Measurements from ENCODE around the gene EPN3. TPM values are rescaled to one million over a fixed set of nuclear protein-coding genes. Genes with fewer than 3 reads are reported as not detected.
A peak's percentile ranks its signal among the peaks of the same experiment; 100 is the strongest.

Gene EPN3
- total and polyA plus RNA-seq, 2 experiments from 2014 or later, result 2.3 to 7.7 TPM

DNA sequence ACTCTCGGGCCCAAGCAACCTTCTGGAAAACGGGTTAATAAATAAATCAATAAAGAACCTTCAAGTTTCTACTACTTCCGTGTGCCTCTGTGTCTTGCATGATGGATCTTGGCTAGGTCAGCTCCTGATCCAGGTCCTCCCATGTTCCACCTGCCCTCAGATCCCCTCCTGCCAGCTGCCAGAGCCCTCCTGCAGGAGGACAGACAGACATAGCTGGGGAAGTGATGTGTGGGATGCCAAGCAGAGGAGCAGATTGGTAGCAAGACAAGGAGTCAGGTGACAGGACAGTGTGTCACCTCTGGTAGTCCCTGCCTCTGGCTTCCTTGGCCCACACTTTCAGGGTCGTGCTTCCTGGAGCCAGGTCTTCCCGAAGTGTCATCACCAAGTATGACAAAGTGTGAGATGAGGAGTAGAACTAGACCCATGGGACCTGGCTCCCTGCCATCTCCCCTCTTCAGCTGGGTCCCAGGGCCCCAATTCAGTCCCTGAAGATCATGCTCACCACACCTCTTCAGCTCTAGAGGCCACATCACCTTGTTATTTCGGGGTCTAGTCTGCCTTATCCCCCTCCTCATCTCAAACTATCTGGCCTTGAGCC, 1.0 kb upstream of the EPN3 start (continued):
- TF ChIP-seq CTCF (conservative IDR thresholded peaks at IDR 0.05; ENCODE audit: low read depth in 2 of 2) (no peak), ETS1 (IDR thresholded peaks at IDR 0.05) (no peak), EZH2 (IDR thresholded peaks at IDR 0.05; ENCODE audit: low read depth, unreplicated experiment) (no peak), ZNF331 (CRISPR knock-in tag; IDR thresholded peaks at IDR 0.05; ENCODE audit: low read depth) (no peak), POLR2AphosphoS5 (IDR thresholded peaks at IDR 0.05; ENCODE audit: low read depth) (no peak)

- Histone ChIP-seq H3K9me2 (ENCODE audit: insufficient read depth) (peaks cover 3% of the 10 kb centered on the region; the same call in 1 of the 2 replicates), H3K4me2 (peak overlapping the region; percentile 96), H3K27ac (ENCODE audit: low read depth) (no peak overlapping the region), H3K4me1 (ENCODE audit: insufficient read depth) (peaks cover 12% of the 10 kb centered on the region), H4K20me1 (replicated peaks; ENCODE audit: insufficient read depth) (no peaks in the 10 kb centered on the region), H3K4me3 (peak overlapping the region; percentile 86), H2AFZ (peak overlapping the region; percentile 98), H3F3A (replicated peaks; ENCODE audit: low read depth) (0 out of 2 replicates have a peak, but pooled peaks cover 4% of the 10 kb centered on the region), H3K36me3 (ENCODE audit: insufficient read depth) (no peaks in the 10 kb centered on the region), H3K27me3 (ENCODE audit: insufficient read depth) (peaks cover 28% of the 10 kb centered on the region), H3K79me2 (replicated peaks; ENCODE audit: insufficient read depth) (no peaks in the 10 kb centered on the region)
- H3K4me3 Mint-ChIP-seq, result peak overlapping the region; percentile 82
- H3K9me3 Mint-ChIP-seq, result no peaks in the 10 kb centered on the region; the same call in 2 of the 3 replicates
- peaks cover 5% of the 10 kb centered on the region; the same call in 1 of the 3 replicates for H3K36me3 Mint-ChIP-seq (ENCODE audit: low read depth)
- peaks cover 27% of the 10 kb centered on the region for H3K4me1 Mint-ChIP-seq
- ATAC-seq (peak; percentile 44), DNase-seq (ENCODE audit: low spot score) (peak; percentile 49)
- H3K27me3 Mint-ChIP-seq (ENCODE audit: insufficient read depth, low read depth, poor library complexity), result peaks cover 29% of the 10 kb centered on the region
- 0 out of 2 replicates have a peak overlapping the region, but pooled peaks have one; percentile 15 for H3K27ac Mint-ChIP-seq
- 0 out of 2 replicates have a peak, but pooled peaks have one; percentile 7 for TF ChIP-seq ETS1 (IDR thresholded peaks at IDR 0.05)
- TF ChIP-seq NANOG (IDR thresholded peaks at IDR 0.05; ENCODE audit: borderline replicate concordance), result no peak
- no peak for TF ChIP-seq STAT1 (IDR thresholded peaks at IDR 0.05; ENCODE audit: unreplicated experiment)
Observed at GRCh38 chr17:50533185-50533584, 650 bp downstream of the EPN3 start.

DNA sequence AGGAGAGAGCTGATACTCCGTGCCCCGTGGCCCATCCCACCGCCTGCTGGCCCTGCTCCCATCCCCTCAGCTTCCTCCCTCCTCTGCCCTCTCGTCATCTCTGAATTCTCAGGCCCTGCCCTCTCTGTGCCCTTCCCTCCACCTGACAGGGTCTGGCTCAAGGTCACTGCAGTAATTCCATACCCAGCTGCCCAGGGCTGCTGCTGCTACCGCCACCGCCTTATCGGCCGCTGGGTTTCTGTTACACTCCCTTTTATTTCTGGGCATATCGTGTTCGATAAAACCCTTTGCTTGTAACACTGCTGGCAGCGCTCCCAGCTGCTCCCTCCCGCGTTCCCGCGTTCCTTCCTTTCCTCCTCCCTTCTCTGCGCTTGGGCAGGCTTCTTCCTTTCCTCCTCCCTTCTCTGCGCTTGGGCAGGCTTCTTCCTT, 1.2 kb downstream of the EPN3 start:
- H3K27ac ChIP-seq (ENCODE audit: low read depth), result no peak overlapping the region
- no peaks in the 10 kb centered on the region for H3K36me3 ChIP-seq (ENCODE audit: insufficient read depth)
- peak overlapping the region; percentile 86 for H3K4me3 ChIP-seq
- no peaks in the 10 kb centered on the region; the same call in 2 of the 3 replicates for H3K9me3 Mint-ChIP-seq
- peaks cover 28% of the 10 kb centered on the region for H3K27me3 Mint-ChIP-seq (ENCODE audit: insufficient read depth, low read depth, poor library complexity)
- 0 out of 2 replicates have a peak, but pooled peaks cover 4% of the 10 kb centered on the region for H3F3A ChIP-seq (replicated peaks; ENCODE audit: low read depth)
- ATAC-seq (peak; percentile 51), DNase-seq (ENCODE audit: low spot score) (peak; percentile 53)
- peaks cover 5% of the 10 kb centered on the region; the same call in 1 of the 3 replicates for H3K36me3 Mint-ChIP-seq (ENCODE audit: low read depth)
- H3K4me3 Mint-ChIP-seq, result peak overlapping the region; percentile 82
- H3K27me3 ChIP-seq (ENCODE audit: insufficient read depth), result peaks cover 28% of the 10 kb centered on the region
- H2AFZ ChIP-seq, result peak overlapping the region; percentile 98
- H4K20me1 ChIP-seq (replicated peaks; ENCODE audit: insufficient read depth), result no peaks in the 10 kb centered on the region
- H3K4me2 ChIP-seq, result peak overlapping the region; percentile 96
- peaks cover 30% of the 10 kb centered on the region for H3K4me1 Mint-ChIP-seq
- peaks cover 3% of the 10 kb centered on the region; the same call in 1 of the 2 replicates for H3K9me2 ChIP-seq (ENCODE audit: insufficient read depth)
- H3K27ac Mint-ChIP-seq, result no peak overlapping the region
- H3K4me1 ChIP-seq (ENCODE audit: insufficient read depth), result peaks cover 16% of the 10 kb centered on the region
- no peaks in the 10 kb centered on the region for H3K79me2 ChIP-seq (replicated peaks; ENCODE audit: insufficient read depth)
- TF ChIP-seq NANOG (IDR thresholded peaks at IDR 0.05; ENCODE audit: borderline replicate concordance) (no peak), STAT1 (IDR thresholded peaks at IDR 0.05; ENCODE audit: unreplicated experiment) (no peak), CREB1 (CRISPR knock-in tag; IDR thresholded peaks at IDR 0.05; ENCODE audit: low read depth) (no peak), JUNB (IDR thresholded peaks at IDR 0.05; ENCODE audit: unreplicated experiment) (no peak)
